Tibial nerve (tissue), 4 donors: Measurements from ENCODE around the gene DOCK1.

Source experiments
- EP300 ChIP-seq, 2 donors: sonication (generic); formaldehyde crosslinking; IDR thresholded peaks; one replicate each; pipeline ENCODE4 v1.6.1; 2017; ENCODE audit warnings: antibody characterized with exemption in 2 of 2, mild to moderate bottlenecking in 1 of 2
- TF ChIP-seq, protein P1 (sequence below), 5 experiments: fragments of 200-600 bp in 3 of 5; fragments of 450-650 bp in 2 of 5; sonication (generic) in 3 of 5; IDR thresholded peaks; one replicate each; pipeline ENCODE4 v1.5.1; 2016 to 2019; ENCODE audit warnings: antibody characterized with exemption in 5 of 5, mild to moderate bottlenecking in 3 of 5, moderate library complexity in 2 of 5

DNA sequence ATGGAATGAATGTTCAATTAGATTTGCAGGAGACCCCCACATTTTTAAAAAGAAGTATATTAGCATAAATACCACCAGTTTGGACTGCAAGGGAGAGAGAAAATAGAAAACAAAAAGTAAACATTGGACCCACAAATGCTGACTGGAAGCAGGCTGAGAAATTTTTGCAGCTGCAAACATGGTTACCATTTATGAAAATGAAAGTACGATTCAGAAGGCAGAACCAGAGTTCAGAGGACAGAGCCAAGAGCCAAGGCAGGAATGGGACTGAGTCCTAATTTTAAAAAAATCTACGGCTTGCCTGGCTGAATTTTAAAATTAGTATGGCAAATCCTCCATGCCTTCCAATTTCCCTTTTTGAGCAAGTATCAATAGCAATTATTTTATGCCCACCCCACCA is 569.3 kb downstream of the DOCK1 start:
- TF ChIP-seq EP300 (IDR thresholded peaks at IDR 0.05) = no peak
- TF ChIP-seq, protein P1, sequence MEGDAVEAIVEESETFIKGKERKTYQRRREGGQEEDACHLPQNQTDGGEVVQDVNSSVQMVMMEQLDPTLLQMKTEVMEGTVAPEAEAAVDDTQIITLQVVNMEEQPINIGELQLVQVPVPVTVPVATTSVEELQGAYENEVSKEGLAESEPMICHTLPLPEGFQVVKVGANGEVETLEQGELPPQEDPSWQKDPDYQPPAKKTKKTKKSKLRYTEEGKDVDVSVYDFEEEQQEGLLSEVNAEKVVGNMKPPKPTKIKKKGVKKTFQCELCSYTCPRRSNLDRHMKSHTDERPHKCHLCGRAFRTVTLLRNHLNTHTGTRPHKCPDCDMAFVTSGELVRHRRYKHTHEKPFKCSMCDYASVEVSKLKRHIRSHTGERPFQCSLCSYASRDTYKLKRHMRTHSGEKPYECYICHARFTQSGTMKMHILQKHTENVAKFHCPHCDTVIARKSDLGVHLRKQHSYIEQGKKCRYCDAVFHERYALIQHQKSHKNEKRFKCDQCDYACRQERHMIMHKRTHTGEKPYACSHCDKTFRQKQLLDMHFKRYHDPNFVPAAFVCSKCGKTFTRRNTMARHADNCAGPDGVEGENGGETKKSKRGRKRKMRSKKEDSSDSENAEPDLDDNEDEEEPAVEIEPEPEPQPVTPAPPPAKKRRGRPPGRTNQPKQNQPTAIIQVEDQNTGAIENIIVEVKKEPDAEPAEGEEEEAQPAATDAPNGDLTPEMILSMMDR (IDR thresholded peaks at IDR 0.05) = no peak
